DMS53 treated with DMSO at 0.1 percent for 48 hours (cell line): ENCODE data around the gene ISM2.
"Not testable (repeated sequence)": the region's sequence is repeated elsewhere in the genome, so short reads cannot be mapped to it uniquely, and the experiment has no call there.

ENCODE experiments used
- DNase-seq: peaks from one replicate; lab custom pipeline; 2025; ENCODE audit not compliant: unreplicated experiment; lab: John Stamatoyannopoulos, UW

Gene ISM2

GRCh38 chr14:77498120-77498979, at the start of gene ISM2:
Gene ISM2 (minus strand): TSS chr14:77498816. CDS start chr14:77498793, 23 bp downstream.
- peak; percentile 9 for DNase-seq

GRCh38 chr14:77547512-77548180, 49.0 kb upstream of the ISM2 start:
- DNase-seq, result no peak

GRCh38 chr14:77545171-77545570, 46.6 kb upstream of the ISM2 start:
- DNase-seq, result not testable (repeated sequence)

- DNase-seq, result no peak
Measured at GRCh38 chr14:77544571-77544970, 46.0 kb upstream of the ISM2 start.

GRCh38 chr14:77543637-77544334, 45.2 kb upstream of the ISM2 start:
- DNase-seq, result no peak

GRCh38 chr14:77543240-77543551, 44.6 kb upstream of the ISM2 start:
- no peak for DNase-seq

GRCh38 chr14:77542421-77543239, 44.0 kb upstream of the ISM2 start:
- DNase-seq, result no peak

GRCh38 chr14:77541905-77542304, 43.3 kb upstream of the ISM2 start:
- DNase-seq, result no peak

GRCh38 chr14:77536951-77537350, 38.3 kb upstream of the ISM2 start:
- DNase-seq, result not testable (repeated sequence)

- no peak for DNase-seq
Measured at GRCh38 chr14:77531071-77531470, 32.5 kb upstream of the ISM2 start.

- DNase-seq, result no peak
Measured at GRCh38 chr14:77529963-77530362, 31.3 kb upstream of the ISM2 start.

GRCh38 chr14:77529213-77529612, 30.6 kb upstream of the ISM2 start:
- DNase-seq, result no peak

- not testable (repeated sequence) for DNase-seq
Measured at GRCh38 chr14:77528701-77529100, 30.1 kb upstream of the ISM2 start.

GRCh38 chr14:77526266-77526665, 27.6 kb upstream of the ISM2 start:
- no peak for DNase-seq

GRCh38 chr14:77524536-77524935, 25.9 kb upstream of the ISM2 start:
- DNase-seq, result no peak

GRCh38 chr14:77523109-77523508, 24.5 kb upstream of the ISM2 start:
- no peak for DNase-seq

- no peak for DNase-seq
Measured at GRCh38 chr14:77520555-77520954, 21.9 kb upstream of the ISM2 start.

GRCh38 chr14:77516126-77516525, 17.5 kb upstream of the ISM2 start:
- DNase-seq, result no peak

GRCh38 chr14:77511486-77512162, 13.0 kb upstream of the ISM2 start:
- no peak for DNase-seq

GRCh38 chr14:77509366-77509765, 10.8 kb upstream of the ISM2 start:
- DNase-seq, result no peak
